Activated CD4-positive, CD25-positive, alpha-beta regulatory T cell treated with anti-CD3 and anti-CD28 coated beads, Interleukin-2, amount 50 U/mL, for 72 hours (primary cell): ENCODE data around the gene TRIM66.

ENCODE experiments used
- DNase-seq: peaks from one replicate; pipeline ENCODE4 v3.0.0; 2021

TRIM66 gene

DNA sequence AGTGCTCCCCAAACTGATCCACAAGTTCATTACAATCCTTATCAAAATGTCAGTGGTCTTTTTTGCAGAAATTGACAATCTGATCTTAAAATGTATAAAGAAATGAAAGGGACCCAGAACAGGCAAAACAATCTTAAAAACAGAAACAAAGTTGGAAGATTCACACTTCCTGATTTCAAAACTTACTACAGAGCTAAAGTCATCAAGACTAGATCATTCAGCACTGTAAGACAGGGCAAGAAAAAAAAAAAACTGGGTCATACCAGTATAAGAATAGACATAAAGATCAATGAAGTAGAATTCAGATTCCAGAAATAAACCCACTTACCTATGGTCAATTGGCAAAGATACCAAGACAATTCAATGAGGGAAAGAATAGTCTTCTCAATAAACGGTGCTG is 84.0 kb downstream of the TRIM66 start:
- DNase-seq = no peak

- DNase-seq = no peak
These were observed 85.3 kb downstream of the TRIM66 start for GRCh38 chr11:8597182-8597581.

GRCh38 chr11:8596504-8597046 is 85.9 kb downstream of the TRIM66 start:
- DNase-seq = no peak

GRCh38 chr11:8593935-8594909 is 88.2 kb downstream of the TRIM66 start, which contains the start of gene STK33:
Gene STK33, minus strand, starts transcription at chr11:8594228. Its CDS starts 119,323 bp downstream, at chr11:8474905.
- peak; percentile 34 for DNase-seq

GRCh38 chr11:8593455-8593854 is 89.0 kb downstream of the TRIM66 start:
- no peak for DNase-seq

GRCh38 chr11:8587915-8588314 is 94.5 kb downstream of the TRIM66 start:
- no peak for DNase-seq

- no peak for DNase-seq
These were observed 95.7 kb downstream of the TRIM66 start for GRCh38 chr11:8586805-8587204.

DNA sequence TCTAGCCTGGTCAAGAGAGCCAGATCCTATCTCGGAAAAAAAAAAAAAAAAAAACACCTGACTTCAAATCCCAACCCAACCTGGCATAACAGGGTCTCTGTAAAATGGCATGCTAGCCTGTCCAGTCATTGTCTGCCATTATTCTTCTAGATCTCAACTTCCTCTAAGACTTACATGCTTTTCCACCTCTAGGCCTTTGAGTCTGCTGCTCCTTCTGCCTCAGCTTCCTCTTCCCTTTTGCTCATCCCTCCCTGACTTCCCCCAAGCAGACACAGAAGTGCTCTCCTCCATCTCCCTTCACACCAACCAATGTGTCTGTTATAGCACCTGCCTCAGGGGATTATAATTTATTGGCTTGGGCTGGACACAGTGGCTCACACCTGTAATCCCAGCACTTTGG is 96.3 kb downstream of the TRIM66 start:
- no peak for DNase-seq

GRCh38 chr11:8584511-8584910 is 98.0 kb downstream of the TRIM66 start:
- DNase-seq = no peak

DNA sequence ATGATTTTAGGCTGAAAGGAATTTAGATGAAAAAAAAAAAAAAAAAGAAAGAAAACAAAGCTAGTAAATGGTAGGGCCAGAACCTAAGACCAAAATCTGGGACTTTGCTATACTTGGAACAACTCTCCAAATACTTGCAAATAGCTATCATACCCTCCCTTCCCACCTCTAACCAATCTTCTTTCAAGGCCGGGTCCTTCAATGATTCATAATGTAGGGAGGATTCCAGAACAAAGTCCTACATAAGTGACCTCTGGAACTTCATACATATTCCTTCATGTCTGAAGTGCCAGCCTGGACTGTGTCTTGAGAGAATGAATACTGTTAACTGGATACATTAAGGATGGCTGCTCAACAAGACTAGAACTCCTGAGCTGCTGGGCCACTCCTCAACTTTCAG is 98.4 kb downstream of the TRIM66 start:
- no peak for DNase-seq

- DNase-seq = no peak
These were observed 101.2 kb downstream of the TRIM66 start for GRCh38 chr11:8581300-8581699.

GRCh38 chr11:8577791-8578581 is 104.5 kb downstream of the TRIM66 start:
- DNase-seq = no peak

DNA sequence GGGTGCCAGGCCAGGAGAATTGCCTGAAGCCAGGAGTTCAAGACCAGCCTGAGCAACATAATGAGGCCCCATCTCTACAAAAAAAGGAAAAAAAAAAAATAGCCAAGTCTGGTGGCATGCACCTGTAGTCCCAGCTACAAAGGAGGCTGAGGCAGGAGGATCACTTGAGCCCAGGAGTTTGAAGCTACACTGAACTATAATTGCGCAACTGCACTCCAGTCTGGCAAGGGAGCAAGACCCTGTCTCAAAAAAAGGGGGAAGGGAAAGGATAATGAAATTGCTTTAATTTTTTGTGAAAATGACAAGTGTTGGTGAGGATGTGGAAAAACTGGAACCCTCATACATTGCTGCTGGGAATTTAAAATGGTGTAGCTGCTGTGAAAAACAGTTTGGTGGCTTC is 107.7 kb downstream of the TRIM66 start:
- DNase-seq = no peak

- DNase-seq = no peak
These were observed 108.7 kb downstream of the TRIM66 start for GRCh38 chr11:8573777-8574176.

DNA sequence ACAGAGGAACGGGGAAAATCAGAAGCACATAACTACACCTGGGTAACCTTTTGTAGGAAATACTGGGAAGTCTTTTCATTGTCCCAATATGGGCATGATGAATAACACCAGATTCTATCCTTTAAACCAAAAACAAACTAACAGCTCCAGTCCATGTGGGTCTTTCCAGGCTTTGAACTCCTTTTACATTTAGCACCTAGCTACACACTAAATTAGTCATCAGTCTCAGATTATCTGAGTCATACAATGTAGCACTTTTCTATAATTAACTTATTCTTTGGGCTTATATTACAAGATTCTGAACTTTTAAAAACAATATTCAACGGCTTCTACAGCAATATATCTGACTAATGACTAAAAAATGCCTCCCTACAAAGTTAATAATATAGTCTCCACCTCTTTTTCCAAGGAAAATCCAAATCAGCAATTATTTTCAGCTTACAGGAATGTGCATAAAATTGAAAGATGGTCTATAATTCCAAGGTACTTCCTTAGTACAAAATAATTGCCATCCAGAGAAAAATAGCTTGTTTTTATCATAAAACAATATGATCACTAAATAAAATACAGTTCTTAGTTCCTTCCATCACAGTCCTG is 114.8 kb downstream of the TRIM66 start:
- no peak for DNase-seq

- no peak for DNase-seq
These were observed 115.8 kb downstream of the TRIM66 start for GRCh38 chr11:8566613-8567210.

- no peak for DNase-seq
These were observed 117.9 kb downstream of the TRIM66 start for GRCh38 chr11:8564526-8564925.
